Subcutaneous adipose tissue (tissue), 4 donors: ENCODE data around the gene CBX3. TPM values are rescaled to one million over a fixed set of nuclear protein-coding genes. Genes with fewer than 3 reads are reported as not detected.

ENCODE experiments used
- total RNA-seq, 4 donors: library from RNA; depleted of rRNA; stranded (reverse); fragments of >200 nt; gene quantifications; one replicate each; pipeline ENCODE4 v1.1.0, GENCODE V29; 2016
- TF ChIP-seq, protein P1 (sequence below): fragments of 450-650 bp; IDR thresholded peaks from one replicate; pipeline ENCODE4 v1.5.1; 2016; ENCODE audit warnings: low read depth, mild to moderate bottlenecking, control low read depth, antibody characterized with exemption, moderate library complexity

Gene CBX3
- total RNA-seq, 4 donors from 2014 or later = 90.0 to 135 (median 117) TPM

- TF ChIP-seq, protein P1, sequence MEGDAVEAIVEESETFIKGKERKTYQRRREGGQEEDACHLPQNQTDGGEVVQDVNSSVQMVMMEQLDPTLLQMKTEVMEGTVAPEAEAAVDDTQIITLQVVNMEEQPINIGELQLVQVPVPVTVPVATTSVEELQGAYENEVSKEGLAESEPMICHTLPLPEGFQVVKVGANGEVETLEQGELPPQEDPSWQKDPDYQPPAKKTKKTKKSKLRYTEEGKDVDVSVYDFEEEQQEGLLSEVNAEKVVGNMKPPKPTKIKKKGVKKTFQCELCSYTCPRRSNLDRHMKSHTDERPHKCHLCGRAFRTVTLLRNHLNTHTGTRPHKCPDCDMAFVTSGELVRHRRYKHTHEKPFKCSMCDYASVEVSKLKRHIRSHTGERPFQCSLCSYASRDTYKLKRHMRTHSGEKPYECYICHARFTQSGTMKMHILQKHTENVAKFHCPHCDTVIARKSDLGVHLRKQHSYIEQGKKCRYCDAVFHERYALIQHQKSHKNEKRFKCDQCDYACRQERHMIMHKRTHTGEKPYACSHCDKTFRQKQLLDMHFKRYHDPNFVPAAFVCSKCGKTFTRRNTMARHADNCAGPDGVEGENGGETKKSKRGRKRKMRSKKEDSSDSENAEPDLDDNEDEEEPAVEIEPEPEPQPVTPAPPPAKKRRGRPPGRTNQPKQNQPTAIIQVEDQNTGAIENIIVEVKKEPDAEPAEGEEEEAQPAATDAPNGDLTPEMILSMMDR = no peak
These were observed 44.8 kb upstream of the CBX3 start for GRCh38 chr7:26156451-26157420.

- TF ChIP-seq, protein P1 = no peak
These were observed 43.9 kb upstream of the CBX3 start for GRCh38 chr7:26157520-26158105.

DNA sequence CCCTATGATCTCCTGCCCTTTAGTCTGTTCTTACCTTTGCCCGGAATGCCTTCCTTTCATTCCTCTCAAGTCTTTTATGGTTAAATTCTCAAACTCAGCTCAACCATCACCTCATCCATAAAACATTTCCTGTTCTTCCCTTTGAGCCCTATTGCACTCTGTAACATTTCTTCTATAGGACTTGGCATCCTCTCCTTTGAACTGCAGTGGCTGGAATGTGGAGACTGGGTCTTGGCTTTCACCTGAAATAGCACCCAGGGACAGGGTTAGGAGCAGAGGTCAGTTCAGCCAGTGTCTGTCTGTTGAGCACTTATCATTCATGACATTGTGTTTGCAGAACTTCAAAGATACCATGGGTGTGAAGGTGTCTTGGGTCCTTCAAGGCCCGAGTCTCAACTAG lies 42.3 kb upstream of the CBX3 start:
- TF ChIP-seq, protein P1 = no peak

DNA sequence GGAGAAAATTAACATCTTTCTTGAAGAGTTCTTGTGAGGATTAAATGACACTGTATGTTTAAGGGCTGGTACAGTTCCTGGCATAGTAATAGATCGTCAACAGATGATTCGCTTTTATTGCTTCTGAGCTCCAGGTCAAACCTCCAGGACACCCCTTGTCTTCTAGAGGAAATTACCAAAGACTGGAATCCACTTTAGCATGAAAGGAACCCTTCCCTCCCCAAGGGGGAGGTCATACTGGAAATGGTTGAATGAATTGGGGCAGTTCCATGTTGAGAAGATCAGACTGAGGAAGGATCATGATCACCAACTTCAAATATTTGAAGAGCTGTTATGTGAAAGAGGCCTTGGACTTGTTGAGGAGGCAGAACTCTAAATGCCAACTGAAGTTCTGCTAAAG lies 40.6 kb upstream of the CBX3 start:
- TF ChIP-seq, protein P1 = no peak

GRCh38 chr7:26162431-26162830 lies 39.1 kb upstream of the CBX3 start:
- TF ChIP-seq, protein P1 = no peak

GRCh38 chr7:26165950-26166683 lies 35.4 kb upstream of the CBX3 start:
- TF ChIP-seq, protein P1 = no peak
